Neural cell (in vitro differentiated cells): Measurements from ENCODE around the gene RAPGEF2. TPM values are rescaled to one million over a fixed set of nuclear protein-coding genes. Genes with fewer than 3 reads are reported as not detected.

Source experiments
- H2AFZ ChIP-seq: fragments of 200-600, 300-800 bp; sonication (generic), shearing (Covaris generic); 2 replicates; pipeline ENCODE4 v1.6.0; 2014; ENCODE audit warnings: low read depth, mild to moderate bottlenecking, antibody characterized with exemption, low read length, moderate library complexity
- H3F3A ChIP-seq: fragments of 200-600 bp; shearing (Covaris generic); 2 replicates; pipeline ENCODE4 v1.6.1; 2016; ENCODE audit warnings: mild to moderate bottlenecking, moderate library complexity, mixed read lengths, antibody characterized with exemption, low read length; ENCODE audit not compliant: insufficient read depth, poor library complexity, severe bottlenecking
- H3K27ac ChIP-seq: fragments of 200-600, 300-800 bp; sonication (generic), shearing (Covaris generic); 2 replicates; pipeline ENCODE4 v1.5.1; 2014; ENCODE audit warnings: mild to moderate bottlenecking, low read length, moderate library complexity
- H3K27me3 ChIP-seq: fragments of 300-800, 200-600 bp; sonication (generic), shearing (Covaris generic); 2 replicates; pipeline ENCODE4 v1.6.0; 2014; ENCODE audit warnings: mild to moderate bottlenecking, low read depth, low read length, moderate library complexity; ENCODE audit not compliant: insufficient read depth
- H3K36me3 ChIP-seq: fragments of 300-800, 200-600 bp; sonication (generic), shearing (Covaris generic); 2 replicates; pipeline ENCODE4 v1.5.1; 2014; ENCODE audit warnings: mild to moderate bottlenecking, antibody characterized with exemption, low read length, moderate library complexity; ENCODE audit not compliant: insufficient read depth
- H3K4me2 ChIP-seq: fragments of 300-800, 200-600 bp; sonication (generic), shearing (Covaris generic); 2 replicates; pipeline ENCODE4 v1.6.0; 2014; ENCODE audit warnings: mild to moderate bottlenecking, low read length
- H3K4me3 ChIP-seq: fragments of 300-800, 200-600 bp; sonication (generic), shearing (Covaris generic); 2 replicates; pipeline ENCODE4 v1.5.1; 2014; ENCODE audit warnings: mild to moderate bottlenecking, low read length, moderate library complexity
- H3K79me2 ChIP-seq: fragments of 200-600 bp; shearing (Covaris generic); replicated peaks from 2 replicates; pipeline ENCODE4 v1.6.0; 2014; ENCODE audit warnings: mild to moderate bottlenecking, low read length, moderate library complexity; ENCODE audit not compliant: insufficient read depth
- H3K9ac ChIP-seq: fragments of 300-800, 200-600 bp; sonication (generic), shearing (Covaris generic); 2 replicates; pipeline ENCODE4 v1.6.1; 2016; ENCODE audit warnings: mild to moderate bottlenecking, low read length, mixed read lengths
- H3K9me2 ChIP-seq: fragments of 200-600 bp; shearing (Covaris generic); 2 replicates; pipeline ENCODE4 v1.6.1; 2016; ENCODE audit warnings: mild to moderate bottlenecking, low read length, mixed read lengths; ENCODE audit not compliant: insufficient read depth
- H3K9me3 ChIP-seq: fragments of 200-600, 300-800 bp; sonication (generic), shearing (Covaris generic); 2 replicates; pipeline ENCODE4 v1.6.1; 2016; ENCODE audit warnings: mild to moderate bottlenecking, mixed run types, low read length, moderate library complexity, mixed read lengths
- H4K20me1 ChIP-seq: fragments of 200-600 bp; shearing (Covaris generic); 2 replicates; pipeline ENCODE4 v1.6.1; 2016; ENCODE audit warnings: mild to moderate bottlenecking, mixed run types; ENCODE audit not compliant: insufficient read depth
- CTCF ChIP-seq: fragments of 450-650 bp; IDR thresholded peaks from 2 replicates; pipeline ENCODE4 v1.5.1; 2014; ENCODE audit warnings: antibody characterized with exemption, mild to moderate bottlenecking, moderate library complexity; ENCODE audit not compliant: poor library complexity, severe bottlenecking
- EP300 ChIP-seq: fragments of 450-650 bp; conservative IDR thresholded peaks from 2 replicates; pipeline ENCODE4 v1.6.1; 2014; ENCODE audit warnings: antibody characterized with exemption, mild to moderate bottlenecking, moderate library complexity; ENCODE audit not compliant: poor library complexity, severe bottlenecking
- EZH2 ChIP-seq: fragments of 200-600, 300-800 bp; shearing (Covaris generic), sonication (generic); IDR thresholded peaks from 2 replicates; pipeline ENCODE4 v1.6.1; 2014; ENCODE audit warnings: antibody characterized with exemption, low read length, borderline replicate concordance, mild to moderate bottlenecking; ENCODE audit not compliant: insufficient read depth, poor library complexity, severe bottlenecking
- MXI1 ChIP-seq: fragments of 450-650 bp; conservative IDR thresholded peaks from 2 replicates; pipeline ENCODE4 v1.6.1; 2014; ENCODE audit warnings: antibody characterized with exemption, mild to moderate bottlenecking; ENCODE audit not compliant: poor library complexity, severe bottlenecking
- POLR2AphosphoS5 ChIP-seq: IDR thresholded peaks from 2 replicates; pipeline ENCODE4 v1.6.1; 2012
- RAD21 ChIP-seq: fragments of 450-650 bp; conservative IDR thresholded peaks from 2 replicates; pipeline ENCODE4 v1.6.1; 2014; ENCODE audit warnings: antibody characterized with exemption, mild to moderate bottlenecking, moderate library complexity
- REST ChIP-seq: IDR thresholded peaks from 2 replicates; pipeline ENCODE4 v1.6.1; 2012; ENCODE audit warnings: borderline replicate concordance
- SMC3 ChIP-seq: fragments of 450-650 bp; conservative IDR thresholded peaks from 2 replicates; pipeline ENCODE4 v1.6.1; 2014; ENCODE audit warnings: antibody characterized with exemption, mild to moderate bottlenecking, moderate library complexity; ENCODE audit not compliant: poor library complexity
- TAF1 ChIP-seq: IDR thresholded peaks from 2 replicates; pipeline ENCODE4 v1.6.1; 2012; ENCODE audit warnings: low read depth
- polyA plus RNA-seq: library from polyadenylated mRNA; depleted of rRNA; stranded (reverse); fragments of >200 nt; gene quantifications from 2 replicates; pipeline ENCODE4 v1.2.3, GENCODE V29; 2014

The RAPGEF2 gene
- polyA plus RNA-seq, 1 donor from 2014 or later, result 134 TPM

- peaks cover 7% of the 10 kb centered on the region for H4K20me1 ChIP-seq
- TF ChIP-seq EP300, result no peak
- no peak for TF ChIP-seq SMC3
- no peak for TF ChIP-seq POLR2AphosphoS5
- no peak for TF ChIP-seq REST
- no peak for TF ChIP-seq CTCF
- no peak for TF ChIP-seq EZH2
- TF ChIP-seq MXI1, result no peak
- TF ChIP-seq TAF1, result no peak
- no peak for TF ChIP-seq RAD21
- no peak overlapping the region for H3K9ac ChIP-seq
- peaks cover 67% of the 10 kb centered on the region for H3K79me2 ChIP-seq
- no peak overlapping the region for H3K4me2 ChIP-seq
- H3K27ac ChIP-seq, result no peak overlapping the region
- no peaks in the 10 kb centered on the region for H3K9me2 ChIP-seq
- no peaks in the 10 kb centered on the region for H3K27me3 ChIP-seq
- no peaks in the 10 kb centered on the region for H3F3A ChIP-seq
- no peak overlapping the region for H3K4me3 ChIP-seq
- H3K36me3 ChIP-seq, result peaks cover 11% of the 10 kb centered on the region
- H3K9me3 ChIP-seq, result no peaks in the 10 kb centered on the region
- no peak overlapping the region for H2AFZ ChIP-seq
Measured at GRCh38 chr4:159193046-159193620, 90.3 kb downstream of the RAPGEF2 start.

- no peaks in the 10 kb centered on the region for H3K27me3 ChIP-seq
- peaks cover 7% of the 10 kb centered on the region for H4K20me1 ChIP-seq
- peaks cover 11% of the 10 kb centered on the region for H3K36me3 ChIP-seq
- no peak overlapping the region for H2AFZ ChIP-seq
- H3K27ac ChIP-seq, result no peak overlapping the region
- no peaks in the 10 kb centered on the region for H3K9me3 ChIP-seq
- no peaks in the 10 kb centered on the region for H3K9me2 ChIP-seq
- H3K79me2 ChIP-seq, result peaks cover 56% of the 10 kb centered on the region
- no peak overlapping the region for H3K4me2 ChIP-seq
- H3F3A ChIP-seq, result no peaks in the 10 kb centered on the region
- H3K9ac ChIP-seq, result no peak overlapping the region
- TF ChIP-seq MXI1 (no peak), EZH2 (no peak), RAD21 (no peak), CTCF (no peak), REST (no peak), POLR2AphosphoS5 (no peak), EP300 (no peak), TAF1 (no peak), SMC3 (no peak)
- H3K4me3 ChIP-seq, result no peak overlapping the region
Measured at GRCh38 chr4:159195361-159195769, 92.5 kb downstream of the RAPGEF2 start.
